GM21423 (cell line): ENCODE data around the gene TRERF1.
"Not testable (repeated sequence)": the region's sequence is repeated elsewhere in the genome, so short reads cannot be mapped to it uniquely, and the experiment has no call there.

Experiments used
- ATAC-seq: cut with Tn5 transposase; IDR thresholded peaks from one replicate; pipeline ENCODE4 v1.9.1; 2021; ENCODE audit warnings: mild to moderate bottlenecking, moderate library complexity; ENCODE audit not compliant: unreplicated experiment

TRERF1 gene

DNA sequence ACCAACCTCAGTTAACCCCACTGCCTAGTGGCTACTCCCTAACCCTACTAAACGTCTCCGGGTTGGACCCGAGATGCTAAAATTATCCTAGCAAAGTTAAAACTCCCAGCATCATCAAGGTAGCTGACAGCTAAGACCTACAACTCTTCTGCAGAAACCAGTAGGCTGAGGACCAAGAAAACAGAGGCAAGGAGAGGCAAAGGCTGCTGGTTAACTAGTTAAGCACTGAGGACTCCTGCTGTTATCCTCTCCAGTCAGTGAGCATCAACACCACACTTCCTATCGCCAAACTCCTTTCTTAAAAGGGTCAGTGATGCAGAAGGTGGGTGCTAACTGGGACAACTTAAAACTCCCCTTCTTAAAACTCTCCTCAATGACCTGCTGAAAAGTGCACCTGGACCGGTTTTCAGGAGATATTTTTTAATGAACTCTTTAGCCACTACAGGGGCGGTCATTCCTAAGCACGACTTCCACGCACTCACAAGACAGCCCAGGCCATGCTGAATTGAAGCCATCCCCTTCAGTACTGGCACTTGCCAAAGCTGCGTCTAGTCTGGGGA, 1.7 kb downstream of the TRERF1 start:
- ATAC-seq = no peak

DNA sequence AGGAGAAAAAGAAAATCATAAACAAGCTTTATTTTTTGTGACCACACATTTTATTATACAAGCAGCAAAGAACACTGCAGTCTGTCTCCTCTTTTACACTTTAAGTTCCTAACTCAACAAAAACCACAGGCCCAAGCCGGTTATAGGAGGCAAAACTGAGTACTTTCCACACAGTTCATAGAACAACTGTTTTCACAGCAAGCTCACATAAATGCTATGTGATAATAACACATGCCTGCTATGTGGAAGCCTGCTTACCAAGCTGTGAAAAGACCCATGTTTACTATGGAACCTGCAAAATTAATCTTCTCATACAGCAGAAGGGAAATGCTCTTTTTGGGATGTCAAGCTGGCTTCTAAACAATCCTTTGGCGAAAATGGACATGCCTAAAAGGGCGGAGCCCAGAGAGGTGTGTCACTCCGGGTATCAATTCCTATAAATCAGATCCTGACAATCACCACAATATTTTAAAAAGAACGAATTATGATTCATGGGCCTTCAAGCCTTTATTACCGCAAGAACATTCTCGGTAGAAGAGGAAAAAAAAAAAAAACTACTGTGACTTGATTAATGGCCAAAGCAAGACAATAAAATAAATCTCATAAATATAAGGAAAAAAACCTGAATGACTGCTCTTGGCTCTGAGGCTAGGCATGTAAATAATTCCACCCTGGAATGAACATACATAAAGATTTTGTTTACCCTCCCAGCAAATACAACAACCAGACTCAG, 2.6 kb downstream of the TRERF1 start:
- ATAC-seq = no peak

DNA sequence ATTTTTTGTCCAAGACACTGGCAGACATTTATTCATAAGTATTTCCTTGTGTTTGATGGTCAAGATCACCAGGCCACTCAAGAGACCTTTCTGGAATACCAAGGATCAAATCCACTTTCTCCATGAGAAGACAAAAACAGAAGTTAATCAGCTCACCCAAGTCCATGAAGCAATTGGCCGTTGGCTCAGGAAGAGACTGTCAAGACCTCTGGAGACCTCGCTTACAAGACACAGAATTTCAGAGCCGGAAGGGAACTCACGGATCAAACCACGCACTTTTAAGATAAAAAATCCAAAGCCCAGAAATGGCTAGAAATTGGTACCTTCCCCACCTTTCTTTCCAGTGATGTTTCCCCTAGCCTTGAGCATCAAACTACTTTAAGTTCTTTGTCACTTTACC, 3.3 kb downstream of the TRERF1 start:
- ATAC-seq = no peak

DNA sequence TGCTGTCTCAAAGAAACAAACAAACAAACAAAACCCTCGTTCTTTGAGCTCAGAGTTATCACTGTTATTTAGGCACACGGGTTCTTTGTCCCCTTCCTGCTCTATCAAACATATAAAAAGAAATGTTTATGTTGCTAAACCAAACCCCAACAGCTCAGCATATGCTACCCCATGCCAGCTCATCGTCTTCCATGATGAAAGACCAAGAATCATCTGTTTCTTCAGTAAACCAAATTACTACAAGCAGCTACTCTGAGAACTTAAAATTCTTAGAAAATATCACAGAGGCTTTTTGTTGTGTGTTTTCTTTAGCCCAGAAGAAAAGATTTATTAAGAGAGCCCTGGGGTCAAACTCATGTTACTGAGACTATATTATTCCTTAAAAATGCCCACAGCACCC, 4.7 kb downstream of the TRERF1 start:
- ATAC-seq = no peak

DNA sequence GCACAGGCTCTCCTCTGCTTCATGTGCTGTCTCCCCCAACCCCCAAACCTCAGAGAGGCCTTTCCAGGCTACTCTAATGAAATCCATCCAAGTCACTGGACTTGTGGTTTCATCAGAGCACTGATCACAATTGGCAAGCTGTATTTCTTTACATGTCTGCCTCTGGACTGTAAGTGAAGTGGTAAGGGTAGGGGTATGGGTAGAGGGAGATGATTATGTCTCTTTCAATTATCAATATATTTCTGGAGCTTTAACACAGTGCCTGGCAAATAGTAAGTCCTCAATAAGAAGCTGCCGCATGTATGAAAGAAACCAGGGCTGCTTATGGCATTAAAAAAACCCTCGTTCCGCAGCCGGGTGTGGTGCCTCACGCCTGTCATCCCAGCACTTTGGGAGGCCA, 5.4 kb downstream of the TRERF1 start:
- ATAC-seq = no peak

DNA sequence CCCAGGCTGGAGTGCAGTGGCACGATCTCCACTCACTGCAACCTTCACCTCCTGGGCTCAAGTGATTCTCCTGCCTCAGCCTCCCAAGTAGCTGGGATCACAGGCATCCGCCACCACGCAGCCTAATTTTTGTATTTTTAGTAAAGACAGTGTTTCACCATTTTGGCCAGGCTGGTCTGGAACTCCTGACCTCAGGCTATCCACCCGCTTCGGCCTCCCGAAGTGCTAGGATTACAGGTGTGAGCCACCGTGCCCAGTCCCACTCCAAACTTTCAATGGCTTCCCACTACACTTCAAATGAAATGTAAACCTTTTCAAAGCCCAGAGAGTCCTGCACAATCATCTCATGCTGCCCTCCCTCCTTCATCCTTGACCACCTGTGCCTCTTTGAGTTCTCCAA, 5.8 kb downstream of the TRERF1 start:
- not testable (repeated sequence) for ATAC-seq

DNA sequence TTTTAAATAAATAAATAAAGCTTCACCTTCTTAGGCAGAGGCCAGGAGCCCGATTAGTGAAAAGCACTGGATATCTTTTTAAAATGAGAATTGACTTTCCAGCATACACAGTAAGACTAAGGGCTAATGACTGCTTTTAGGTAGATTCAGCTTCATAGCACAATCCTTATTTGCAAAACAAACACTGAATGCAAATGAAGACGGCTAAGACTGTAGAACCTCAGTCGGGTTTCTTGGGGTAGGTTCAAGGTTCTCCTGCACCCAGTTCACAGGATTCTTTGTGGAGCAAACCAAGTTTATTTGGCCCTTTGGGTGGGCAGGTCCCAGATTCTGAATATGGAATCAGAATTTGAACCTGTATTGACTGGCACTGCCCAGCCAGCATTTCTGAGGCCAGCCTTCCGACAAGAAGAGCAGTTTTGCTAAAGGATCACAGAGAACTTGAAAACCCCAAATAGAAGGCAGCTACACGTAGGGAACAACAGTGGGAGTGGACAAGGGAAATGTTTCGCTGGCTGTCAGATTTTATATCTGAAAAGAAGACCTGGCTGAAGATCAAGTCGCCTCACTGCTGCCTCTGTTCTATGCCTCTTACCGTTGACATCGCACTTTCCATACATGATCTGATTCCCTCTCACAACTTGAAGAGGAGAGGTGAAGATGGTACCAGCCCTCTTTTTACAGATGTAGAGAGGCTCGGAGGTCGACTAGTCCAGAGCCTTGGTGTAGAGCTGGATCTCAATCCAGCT, 8.2 kb downstream of the TRERF1 start:
- no peak for ATAC-seq

DNA sequence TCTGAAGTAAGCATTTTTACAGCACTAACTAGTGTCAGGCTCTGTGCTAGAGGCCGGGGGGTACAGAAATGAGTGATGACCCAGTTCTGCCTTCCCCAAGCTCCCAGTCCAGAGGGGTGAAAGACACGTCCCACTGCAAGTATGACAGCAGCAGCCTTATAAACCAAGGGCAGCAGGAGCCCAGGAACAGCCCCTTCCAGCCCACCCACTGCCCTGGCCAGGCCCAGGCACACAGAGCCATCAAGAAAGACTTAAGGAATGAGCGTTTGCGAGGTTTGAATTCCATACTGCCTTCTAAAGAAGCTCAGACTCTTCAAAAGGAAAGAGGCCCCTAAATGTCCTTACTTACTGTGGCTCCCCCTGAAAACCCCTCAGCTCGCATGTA, 10.0 kb downstream of the TRERF1 start:
- ATAC-seq = no peak

DNA sequence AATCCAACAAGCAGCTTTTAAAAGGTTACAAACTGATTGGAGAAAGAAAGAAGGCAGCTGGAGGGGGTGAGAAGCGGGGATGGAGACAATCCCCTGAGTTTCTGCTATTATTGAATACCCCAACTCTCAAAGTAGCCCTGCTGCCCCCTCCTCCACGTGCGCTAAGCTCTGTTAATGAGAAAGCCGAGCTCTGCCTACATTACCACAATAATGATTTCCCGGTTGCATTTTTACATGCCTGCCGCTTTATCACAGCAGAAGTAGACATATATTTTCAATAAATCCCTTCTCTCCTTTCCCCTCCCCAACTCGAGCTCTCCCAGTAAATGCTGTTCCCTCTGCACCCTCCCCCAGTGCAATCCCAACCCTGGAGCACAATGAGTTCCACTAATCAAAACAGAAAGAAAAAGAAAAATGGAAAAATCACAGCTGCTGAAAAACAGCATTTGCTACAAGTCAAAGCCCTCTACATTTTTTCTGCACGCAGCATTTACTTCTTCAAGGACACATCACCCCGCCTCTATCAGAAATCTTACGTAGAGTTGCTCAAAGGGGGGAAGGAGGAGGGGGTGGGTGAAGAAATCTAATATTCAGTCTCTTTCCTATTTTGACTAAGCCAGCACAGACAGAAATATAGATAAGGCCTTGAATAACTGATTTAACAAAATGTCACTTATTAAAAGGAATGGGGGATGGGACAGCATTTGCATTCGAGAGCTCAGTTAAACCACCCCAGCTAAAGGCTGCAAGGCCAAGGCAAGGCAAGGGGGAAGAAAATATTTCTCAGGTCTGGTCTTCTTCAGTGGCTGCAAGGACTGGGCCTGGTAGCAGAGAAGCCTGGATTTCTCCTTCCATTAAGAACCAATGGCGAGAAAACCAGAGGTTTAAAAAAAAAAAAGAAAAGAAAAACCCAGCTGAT, 10.7 kb downstream of the TRERF1 start:
- no peak for ATAC-seq

DNA sequence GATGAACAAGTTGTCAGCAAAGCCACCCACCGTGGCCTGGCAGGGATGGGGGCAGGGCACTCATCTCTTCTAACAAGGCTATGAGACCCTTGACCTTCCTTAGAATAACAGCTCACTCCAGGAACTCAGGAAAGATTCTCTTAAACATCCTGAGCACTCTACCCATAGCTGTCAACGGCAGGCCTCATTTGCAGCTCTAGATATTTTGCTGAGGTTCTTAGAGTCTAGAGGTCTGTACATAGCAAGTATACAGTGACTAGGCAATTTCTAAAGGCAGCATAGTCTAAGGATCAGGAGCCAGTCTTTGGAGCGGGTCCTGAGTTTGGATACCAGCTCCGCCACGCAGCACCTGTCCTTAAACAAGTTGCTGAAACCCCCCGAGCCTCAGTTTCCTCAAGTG, 11.7 kb downstream of the TRERF1 start:
- no peak for ATAC-seq

DNA sequence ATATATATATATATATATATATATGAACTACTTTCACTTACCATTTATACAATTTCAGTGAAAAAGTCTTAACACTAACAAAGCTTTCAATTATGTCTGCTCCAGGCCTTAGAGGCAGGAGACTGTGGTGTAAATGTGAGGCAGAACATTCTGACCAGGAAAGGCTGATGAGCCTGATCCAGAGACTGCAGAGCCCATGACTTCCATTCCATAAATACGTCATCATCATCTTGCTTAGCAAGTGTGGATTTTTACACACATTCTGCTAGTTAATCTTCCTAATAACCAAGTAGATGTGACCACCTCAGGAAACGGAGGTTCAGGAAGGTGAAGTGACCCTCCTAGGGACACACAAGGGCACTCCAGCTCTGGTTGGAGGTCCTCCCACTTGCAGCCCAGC, 14.9 kb downstream of the TRERF1 start:
- ATAC-seq = no peak

DNA sequence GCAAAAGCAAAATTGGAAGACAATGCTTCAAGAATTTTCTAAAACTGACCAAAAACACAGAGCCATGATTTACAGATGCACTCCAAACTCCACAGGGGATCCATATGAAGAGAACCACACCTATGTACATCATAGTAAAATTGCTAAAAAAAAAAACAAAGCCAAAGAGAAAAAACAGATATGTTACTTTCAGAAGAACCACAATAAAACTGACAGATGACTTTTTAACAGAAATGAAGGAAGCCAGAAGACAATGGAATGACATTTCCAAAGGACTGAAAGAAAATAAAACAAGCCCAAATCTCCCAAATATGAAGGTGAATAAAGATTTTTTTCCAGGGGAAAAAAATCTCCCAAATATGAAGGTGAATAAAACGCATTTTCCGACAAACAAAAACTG, 17.5 kb downstream of the TRERF1 start:
- no peak for ATAC-seq

DNA sequence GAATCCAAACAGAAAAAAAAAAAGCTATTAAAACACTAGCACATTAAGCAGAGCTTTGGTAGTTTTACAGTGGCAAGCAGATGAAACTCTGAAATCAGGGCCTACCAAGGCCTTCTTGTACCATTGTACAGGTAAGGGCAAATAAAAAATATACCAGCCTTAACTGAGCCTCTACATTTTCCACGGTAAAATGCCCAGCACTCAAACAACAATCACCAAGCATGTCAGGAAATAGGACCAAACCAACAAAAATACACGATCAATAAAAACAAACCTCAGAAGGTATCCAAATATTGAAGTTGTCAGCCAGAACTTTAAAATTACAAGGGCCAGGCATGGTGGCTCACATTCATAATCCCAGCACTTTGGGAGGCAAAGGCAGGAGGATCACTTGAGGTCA, 18.3 kb downstream of the TRERF1 start:
- no peak for ATAC-seq

DNA sequence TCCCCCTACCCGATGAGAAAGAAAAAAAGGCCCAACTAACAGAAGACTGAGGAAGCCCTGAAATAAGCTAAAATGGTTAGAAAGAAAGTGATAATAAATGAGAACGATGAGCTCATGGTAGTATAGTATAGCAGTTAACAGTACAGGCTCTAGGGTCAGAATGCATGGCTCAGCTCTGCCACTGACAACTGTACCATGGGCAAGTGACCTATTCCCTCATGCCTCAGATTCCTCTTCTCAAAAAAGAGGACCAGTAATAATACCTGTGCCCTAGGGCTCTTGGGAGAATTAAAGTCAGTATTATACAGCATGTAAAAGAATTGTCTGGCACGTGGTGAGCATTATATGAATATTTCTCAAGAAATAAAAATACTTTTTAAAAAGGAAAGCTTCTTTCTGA, 19.8 kb downstream of the TRERF1 start:
- ATAC-seq = no peak

DNA sequence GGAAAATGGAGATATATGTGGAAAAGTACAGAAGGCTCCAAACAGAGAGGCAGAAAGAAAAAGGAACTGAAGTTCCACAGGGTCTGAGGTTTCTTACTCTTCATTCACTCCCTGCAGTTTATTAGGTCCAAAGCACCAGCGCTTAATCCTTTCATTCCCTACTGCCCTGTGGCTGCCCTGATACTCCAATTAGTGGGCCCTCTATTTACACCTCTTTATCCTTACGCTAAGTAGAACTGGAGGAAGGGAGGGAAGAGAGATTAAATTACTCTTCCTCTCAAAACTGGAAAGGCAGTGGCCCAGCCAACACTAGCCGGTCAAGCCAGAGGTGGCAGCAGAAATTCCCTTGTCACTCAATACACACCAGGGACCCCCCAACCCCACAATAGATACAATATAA, 20.4 kb downstream of the TRERF1 start:
- no peak for ATAC-seq

DNA sequence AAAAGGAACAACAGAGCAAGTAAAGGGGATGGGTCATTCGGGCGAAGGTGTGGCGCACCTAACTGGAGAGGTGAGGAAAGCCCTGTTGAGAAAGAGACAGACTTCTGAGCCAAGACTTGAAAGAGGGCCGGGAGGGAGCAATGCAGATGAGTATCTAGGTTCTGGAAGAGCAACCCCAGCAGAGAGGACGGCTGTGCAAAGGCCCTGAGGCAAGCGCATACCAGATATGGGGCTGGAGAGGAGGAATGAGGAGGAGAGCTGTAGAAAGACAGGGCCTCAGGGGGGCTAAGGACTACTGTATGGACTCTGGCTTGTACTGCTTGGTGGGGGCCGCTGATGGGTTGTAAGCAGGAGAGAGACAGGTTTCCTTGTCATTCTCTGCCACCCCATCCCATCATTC, 21.9 kb downstream of the TRERF1 start:
- ATAC-seq = no peak

DNA sequence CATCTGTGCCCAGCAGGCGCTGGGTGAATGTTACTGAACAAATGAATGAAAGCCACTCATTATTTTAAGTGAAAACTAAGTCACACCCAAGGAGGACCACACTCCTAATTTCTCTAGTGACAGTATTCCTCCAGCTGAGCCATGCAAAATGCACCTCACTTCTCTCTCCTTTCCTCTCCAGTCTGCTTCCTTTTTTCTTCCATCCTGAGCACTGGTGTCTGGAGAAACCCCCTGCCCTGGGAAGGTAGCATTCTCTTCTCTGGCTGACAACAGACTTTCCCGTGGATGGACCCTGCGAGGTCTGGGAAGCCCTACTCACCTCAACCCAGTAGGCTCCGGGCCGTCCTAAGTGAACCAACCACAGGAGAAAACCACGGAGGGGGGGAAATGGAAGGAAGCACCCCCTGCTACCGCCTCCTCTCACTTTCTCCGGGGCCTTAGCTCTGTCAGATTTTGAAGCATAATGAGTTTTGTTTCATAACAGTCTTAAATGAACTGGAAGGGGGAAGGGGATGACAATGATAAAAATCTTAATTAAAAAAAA, 22.6 kb downstream of the TRERF1 start:
- no peak for ATAC-seq

DNA sequence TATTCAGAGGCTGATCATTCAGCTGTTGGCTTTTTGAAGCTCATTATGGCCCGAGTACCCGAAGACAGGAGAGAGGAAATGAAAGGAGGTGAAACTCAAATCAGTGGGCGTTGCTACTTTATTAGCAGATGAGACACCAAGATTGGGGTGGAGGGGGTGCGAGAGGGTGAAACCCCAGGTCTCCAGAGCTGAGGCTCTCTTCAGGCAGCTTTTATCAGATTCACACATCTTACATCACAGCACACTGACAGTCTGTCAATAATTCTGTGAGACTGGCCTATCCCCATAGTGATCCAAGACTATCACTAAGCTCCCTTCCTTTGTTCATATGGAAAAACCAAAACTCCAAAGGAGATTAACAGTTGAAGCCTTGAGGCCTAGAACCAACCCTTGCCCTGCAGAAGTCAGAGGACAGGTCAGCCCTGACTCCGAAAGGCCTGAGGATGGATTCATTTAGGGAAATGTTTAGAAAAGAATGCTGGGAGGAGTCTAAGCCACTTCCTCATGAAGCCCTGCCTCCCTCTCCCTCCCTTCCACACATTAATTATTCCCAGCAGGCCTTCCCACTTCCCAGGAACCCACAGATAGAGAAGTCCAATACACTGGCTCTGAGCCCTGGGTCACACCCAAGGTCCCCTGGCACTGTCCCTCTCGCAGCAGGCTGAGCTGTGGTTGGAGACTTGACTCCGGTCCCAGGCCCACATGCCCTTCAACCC, 23.2 kb downstream of the TRERF1 start:
- ATAC-seq = no peak

DNA sequence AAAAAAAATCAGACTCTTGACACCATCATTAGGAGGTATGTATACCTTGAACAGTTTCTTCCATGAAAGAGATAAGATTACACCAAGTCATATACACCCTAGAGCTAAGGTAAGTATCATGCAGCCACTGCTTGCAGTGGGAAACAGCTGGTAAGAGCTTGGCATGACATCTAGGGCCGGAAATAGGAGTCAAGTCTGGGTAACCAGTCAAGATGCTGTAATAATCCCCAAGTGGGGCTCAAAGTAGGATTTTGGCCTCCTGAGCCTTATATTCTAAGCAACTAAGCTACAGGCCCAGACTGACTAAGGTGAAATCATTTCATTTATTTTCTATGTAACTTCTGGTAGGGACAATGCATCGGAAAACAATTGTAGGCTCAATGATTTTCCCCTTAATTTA, 23.9 kb downstream of the TRERF1 start:
- no peak for ATAC-seq

DNA sequence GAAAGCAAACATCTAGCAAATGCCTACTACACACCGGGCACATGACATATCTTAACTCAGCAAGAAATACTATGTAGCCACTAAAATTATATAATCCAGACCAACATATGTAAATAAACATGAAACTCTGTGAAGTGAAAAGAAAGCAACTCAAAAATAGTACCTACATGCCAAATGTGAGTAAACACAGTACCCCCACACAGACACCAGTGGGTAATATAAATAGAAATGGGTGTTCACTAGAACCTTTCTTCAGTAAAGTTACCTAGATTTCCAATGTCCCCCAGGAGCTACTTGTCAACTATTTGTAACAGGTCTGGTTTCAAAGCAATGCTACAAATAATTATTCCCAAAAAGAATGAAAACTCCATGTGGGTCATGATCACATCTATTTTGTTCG, 25.5 kb downstream of the TRERF1 start:
- no peak for ATAC-seq
